SK-N-SH (cell line): Measurements from ENCODE around the gene PPP1R36. TPM values are rescaled to one million over a fixed set of nuclear protein-coding genes. Genes with fewer than 3 reads are reported as not detected.

Experiments
- CTCF ChIA-PET: fragments of 300-600, 350-600 bp; formaldehyde crosslinking; extraction: SDS; loops from one replicate; lab custom pipeline; 2021; lab: Yijun Ruan, JAX
- POLR2A ChIA-PET: fragments of 350-600 bp; sonication (Branson Sonifier 250); formaldehyde crosslinking; extraction: SDS; loops from one replicate; lab custom pipeline; 2020; ENCODE audit warnings: antibody characterized with exemption, inconsistent platforms; lab: Yijun Ruan, JAX
- DNase-seq: peaks from one replicate; pipeline ENCODE4 v3.0.0; 2012
- H2AFZ ChIP-seq: fragments of 200-600 bp; sonication (generic); 2 replicates; pipeline ENCODE4 v1.8.1; 2016; ENCODE audit warnings: antibody characterized with exemption, mild to moderate bottlenecking, low read depth
- H3F3A ChIP-seq: fragments of 200-600 bp; sonication (generic); replicated peaks from 2 replicates; pipeline ENCODE3; 2016; ENCODE audit warnings: antibody characterized with exemption, mild to moderate bottlenecking; ENCODE audit not compliant: insufficient read depth
- H3K27ac ChIP-seq, 2 experiments: fragments of 200-500 bp in 1 of 2; fragments of 200-600 bp in 1 of 2; sonication (Bioruptor generic) in 1 of 2; sonication (generic), shearing (Covaris generic) in 1 of 2; 2 replicates each; pipeline versions ENCODE4 v1.5.1 to v1.6.1; 2014 to 2016; ENCODE audit warnings: low read depth in 2 of 2, inconsistent platforms in 1 of 2, low read length in 1 of 2, mild to moderate bottlenecking in 1 of 2, mixed read lengths in 1 of 2
- H3K27me3 ChIP-seq: fragments of 200-600 bp; sonication (generic), shearing (Covaris generic); 2 replicates; pipeline ENCODE4 v1.6.1; 2016; ENCODE audit warnings: mixed run types; ENCODE audit not compliant: insufficient read depth
- H3K36me3 ChIP-seq, 2 experiments: fragments of 200-500 bp in 1 of 2; fragments of 200-600 bp in 1 of 2; sonication (Bioruptor generic) in 1 of 2; sonication (generic) in 1 of 2; replicated peaks in 1 of 2; 2 replicates each; pipeline versions ENCODE3 to v1.5.1; 2014 to 2016; ENCODE audit warnings: low read length in 1 of 2, mild to moderate bottlenecking in 1 of 2; ENCODE audit not compliant: insufficient read depth in 2 of 2, control insufficient read depth in 1 of 2
- H3K4me1 ChIP-seq, 2 experiments: fragments of 200-500 bp in 1 of 2; fragments of 200-600 bp in 1 of 2; sonication (Bioruptor generic) in 1 of 2; sonication (generic), shearing (Covaris generic) in 1 of 2; 2 replicates each; pipeline versions ENCODE4 v1.5.1 to v1.6.1; 2014 to 2016; ENCODE audit warnings: low read depth in 1 of 2, low read length in 1 of 2, mixed run types in 1 of 2; ENCODE audit not compliant: insufficient read depth in 2 of 2, control insufficient read depth in 1 of 2
- H3K4me2 ChIP-seq: fragments of 200-600 bp; sonication (generic), shearing (Covaris generic); 2 replicates; pipeline ENCODE4 v1.6.1; 2017; ENCODE audit warnings: mixed run types
- H3K4me3 ChIP-seq, 2 experiments: fragments of 200-500 bp in 1 of 2; fragments of 200-600 bp in 1 of 2; sonication (Bioruptor generic) in 1 of 2; sonication (generic), shearing (Covaris generic) in 1 of 2; 2 replicates each; pipeline versions ENCODE4 v1.5.1 to v1.8.1; 2014 to 2016; ENCODE audit warnings: low read depth in 2 of 2, inconsistent platforms in 1 of 2, low read length in 1 of 2, mild to moderate bottlenecking in 1 of 2, mixed read lengths in 1 of 2, moderate library complexity in 1 of 2
- H3K79me2 ChIP-seq: fragments of 200-600 bp; sonication (generic); 2 replicates; pipeline ENCODE4 v1.8.1; 2017; ENCODE audit warnings: mild to moderate bottlenecking; ENCODE audit not compliant: insufficient read depth
- H3K9ac ChIP-seq: fragments of 200-600 bp; sonication (generic); 2 replicates; pipeline ENCODE4 v1.6.1; 2017; ENCODE audit warnings: mixed run types
- H3K9me2 ChIP-seq: fragments of 200-600 bp; sonication (generic); 2 replicates; pipeline ENCODE4 v1.6.1; 2017; ENCODE audit warnings: mixed run types
- H3K9me3 ChIP-seq: fragments of 200-600 bp; sonication (generic); 2 replicates; pipeline ENCODE4 v1.6.1; 2017; ENCODE audit warnings: mixed run types, mild to moderate bottlenecking, moderate library complexity
- H4K20me1 ChIP-seq: fragments of 200-600 bp; sonication (generic); 2 replicates; pipeline ENCODE4 v1.6.1; 2017; ENCODE audit warnings: mild to moderate bottlenecking, mixed run types; ENCODE audit not compliant: insufficient read depth
- FOXJ3 ChIP-seq: sonication (generic); formaldehyde crosslinking; IDR thresholded peaks from 2 replicates; pipeline ENCODE4 v1.5.1; 2020; ENCODE audit warnings: mild to moderate bottlenecking, missing genetic modification reagents
- FOXM1 ChIP-seq: IDR thresholded peaks from 2 replicates; pipeline ENCODE4 v1.4.0; 2012; ENCODE audit warnings: low read depth, mild to moderate bottlenecking
- GABPA ChIP-seq: IDR thresholded peaks from 2 replicates; pipeline ENCODE4 v1.4.0; 2012; ENCODE audit warnings: low read depth, mild to moderate bottlenecking
- JUND ChIP-seq: IDR thresholded peaks from 2 replicates; pipeline ENCODE4 v1.4.0; 2012
- MEF2A ChIP-seq: IDR thresholded peaks from 2 replicates; pipeline ENCODE4 v1.4.0; 2012; ENCODE audit warnings: low read depth, borderline replicate concordance
- MXI1 ChIP-seq: IDR thresholded peaks from 2 replicates; pipeline ENCODE4 v1.6.1; 2012; ENCODE audit warnings: mild to moderate bottlenecking, low read depth, low read length, improper control_type of control experiment
- RAD21 ChIP-seq: IDR thresholded peaks from 2 replicates; pipeline ENCODE4 v1.6.1; 2012; ENCODE audit warnings: mild to moderate bottlenecking, low read length
- REST ChIP-seq: IDR thresholded peaks from 2 replicates; pipeline ENCODE4 v1.6.1; 2012; ENCODE audit warnings: mild to moderate bottlenecking, low read depth, low read length, moderate library complexity
- RXRA ChIP-seq: IDR thresholded peaks from 2 replicates; pipeline ENCODE4 v1.4.0; 2012; ENCODE audit warnings: low read depth, mild to moderate bottlenecking, borderline replicate concordance
- TAF1 ChIP-seq: IDR thresholded peaks from 2 replicates; pipeline ENCODE4 v1.6.1; 2012; ENCODE audit warnings: low read depth, mild to moderate bottlenecking, low read length, moderate library complexity, borderline replicate concordance
- YY1 ChIP-seq: IDR thresholded peaks from 2 replicates; pipeline ENCODE4 v1.4.0; 2012; ENCODE audit warnings: low read depth, mild to moderate bottlenecking
- WGBS: methylation state at CpG from one replicate; pipeline ENCODE4 v1.1.6; 2017; ENCODE audit warnings: low lambda C conversion rate; 5-methylcytosine and 5-hydroxymethylcytosine counted together
- polyA plus RNA-seq, 3 experiments: library from polyadenylated mRNA; depleted of rRNA; stranded (reverse); fragments of >200 nt; gene quantifications; 2 replicates each; pipeline ENCODE4 v1.2.3, GENCODE V29; 2012
- TF ChIP-seq, protein P1 (sequence below): IDR thresholded peaks from 2 replicates; pipeline ENCODE4 v1.4.0; 2012; ENCODE audit warnings: low read depth
- TF ChIP-seq, protein P2 (sequence below): IDR thresholded peaks from 2 replicates; pipeline ENCODE4 v1.4.0; 2012; ENCODE audit warnings: low read depth, borderline replicate concordance

Gene PPP1R36
- polyA plus RNA-seq, 1 of the 3 experiments (the other 2 are of a cell fraction) = 0.08 TPM

DNA sequence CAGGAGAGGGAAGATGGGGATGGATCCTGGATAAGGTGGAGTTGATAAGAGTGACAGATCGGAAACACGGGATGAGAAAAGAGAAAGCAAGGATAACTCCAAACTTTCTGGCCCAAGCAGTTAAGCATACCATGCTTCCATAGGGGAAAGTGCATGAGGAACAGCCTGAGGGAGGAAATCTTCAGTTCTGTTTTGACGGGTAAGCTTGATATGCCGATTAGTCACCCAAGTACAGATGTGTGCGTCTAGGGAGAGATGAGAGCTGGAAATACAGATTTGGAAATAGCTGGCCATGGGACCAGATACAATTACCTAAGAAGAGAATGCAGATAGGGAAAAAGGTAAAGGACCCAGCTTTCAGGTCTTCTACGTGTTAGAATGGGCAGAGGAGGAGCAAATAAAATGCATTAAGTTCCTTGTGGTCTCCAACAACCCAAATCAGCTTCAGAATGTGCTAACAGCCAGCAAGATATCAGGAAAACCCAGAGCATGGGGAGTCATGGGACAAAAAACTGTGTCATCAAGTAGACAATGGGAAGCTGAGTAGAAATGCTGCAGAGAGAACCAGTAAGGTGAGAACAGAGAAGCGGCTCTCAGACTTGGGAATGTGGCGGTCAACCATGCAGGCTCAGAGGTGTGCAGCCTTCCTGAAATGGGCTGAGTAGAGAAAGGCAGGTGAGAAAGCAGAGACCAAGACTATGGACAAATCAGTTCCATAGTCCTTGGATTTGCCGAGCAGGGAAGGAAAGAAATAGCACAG is 56.3 kb downstream of the PPP1R36 start:
- TF ChIP-seq FOXJ3 = no peak
- no peak for TF ChIP-seq TAF1
- TF ChIP-seq, protein P1, sequence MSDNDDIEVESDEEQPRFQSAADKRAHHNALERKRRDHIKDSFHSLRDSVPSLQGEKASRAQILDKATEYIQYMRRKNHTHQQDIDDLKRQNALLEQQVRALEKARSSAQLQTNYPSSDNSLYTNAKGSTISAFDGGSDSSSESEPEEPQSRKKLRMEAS = no peak
- TF ChIP-seq YY1 = no peak
- no peak for DNase-seq
- Histone ChIP-seq H4K20me1 (no peaks in the 10 kb centered on the region), H3K4me3 (no peak overlapping the region), H3K4me2 (no peak overlapping the region), H3K36me3 (no peaks in the 10 kb centered on the region), H3K9me2 (no peaks in the 10 kb centered on the region), H3K4me1 (peaks cover 0 to 1% of the 10 kb centered on the region in 2 experiments; a peak in 2 of 4 replicates), H2AFZ (no peak overlapping the region), H3K79me2 (no peaks in the 10 kb centered on the region), H3F3A (no peaks in the 10 kb centered on the region), H3K9me3 (no peaks in the 10 kb centered on the region), H3K9ac (no peak overlapping the region), H3K27ac (no peak overlapping the region), H3K27me3 (no peaks in the 10 kb centered on the region)
- WGBS = 82% methylated on average over 9 of the region's 9 CpGs
- CTCF ChIA-PET = interaction anchor here (1.4 kb wide), 1 partner anchor 31 kb away, joined by 6 read pairs; no protein-coding TSS in a partner anchor
- POLR2A ChIA-PET = no interaction called here

DNA sequence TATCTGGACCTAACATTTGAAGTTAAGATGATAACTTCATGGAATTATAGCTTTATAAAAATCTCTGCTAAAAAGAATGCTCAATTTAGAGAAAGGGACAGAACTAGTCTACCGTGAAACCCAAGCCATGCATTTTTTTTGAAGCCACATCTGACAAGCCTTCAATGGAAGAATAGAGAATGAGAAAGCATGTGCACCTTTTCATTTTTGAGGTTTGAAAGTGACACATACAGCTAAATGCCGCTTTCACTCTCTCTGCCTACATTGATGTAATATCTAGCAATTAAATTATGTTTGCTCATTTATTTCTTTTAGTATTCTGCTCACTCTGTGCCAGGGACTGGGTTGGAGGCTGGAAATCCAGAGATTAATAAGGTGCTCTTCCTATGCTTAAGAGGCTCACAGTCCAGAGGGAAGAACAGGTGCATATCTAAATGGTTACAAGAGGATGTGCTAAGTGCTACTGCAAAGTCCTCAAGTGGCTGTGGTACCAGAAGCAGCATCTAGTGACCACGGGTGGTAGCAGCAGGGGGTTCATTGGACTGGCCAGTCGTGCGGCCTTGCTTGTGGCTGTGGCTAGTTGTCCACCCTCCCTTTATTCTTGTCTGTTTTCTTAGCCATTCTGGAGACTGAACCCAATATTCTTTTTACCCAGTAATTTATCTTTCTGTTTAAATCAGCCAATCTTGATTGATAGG is 60.4 kb downstream of the PPP1R36 start:
- Histone ChIP-seq H3K9me2 (no peaks in the 10 kb centered on the region), H2AFZ (no peak overlapping the region), H3K27me3 (no peaks in the 10 kb centered on the region), H3K9ac (no peak overlapping the region), H3K27ac (no peak overlapping the region), H4K20me1 (no peaks in the 10 kb centered on the region), H3K4me2 (no peak overlapping the region), H3K4me1 (peaks cover 5 to 9% of the 10 kb centered on the region in 2 experiments; a peak in 3 of 4 replicates), H3K9me3 (no peaks in the 10 kb centered on the region), H3K4me3 (no peak overlapping the region), H3K36me3 (no peaks in the 10 kb centered on the region), H3F3A (peaks cover 3% of the 10 kb centered on the region), H3K79me2 (no peaks in the 10 kb centered on the region)
- no peak for DNase-seq
- WGBS = 97% methylated on average over 5 of the region's 5 CpGs
- ChIA-PET CTCF (interaction anchor here (1.3 to 1.9 kb wide), 2 partner anchors 26 to 180 kb away, joined by 4 to 10 read pairs; no protein-coding TSS in a partner anchor), POLR2A (no interaction called here)
- TF ChIP-seq JUND (no peak), FOXM1 (no peak)
- TF ChIP-seq, protein P1 = no peak

- Histone ChIP-seq H3K9ac (peak overlapping the region; percentile 25; the same call in 1 of the 2 replicates), H3K36me3 (no peaks in the 10 kb centered on the region), H3K79me2 (no peaks in the 10 kb centered on the region), H3K27ac (peak overlapping the region; percentile 74 to 78; a peak in 3 of 4 replicates), H3K4me2 (peak overlapping the region; percentile 17; the same call in 1 of the 2 replicates), H3K4me1 (peaks cover 5 to 9% of the 10 kb centered on the region in 2 experiments; a peak in 3 of 4 replicates), H3K4me3 (no peak overlapping the region), H4K20me1 (no peaks in the 10 kb centered on the region), H3K27me3 (no peaks in the 10 kb centered on the region), H2AFZ (peak overlapping the region; percentile 66), H3F3A (peaks cover 7% of the 10 kb centered on the region), H3K9me2 (no peaks in the 10 kb centered on the region), H3K9me3 (no peaks in the 10 kb centered on the region)
- ChIA-PET CTCF (interaction anchor here (1.9 kb wide), 1 partner anchor 25 kb away, joined by 10 read pairs; no protein-coding TSS in a partner anchor), POLR2A (no interaction called here)
- 85% methylated on average over 1 of the region's 1 CpG for WGBS
- DNase-seq = no peak
- no peak for TF ChIP-seq REST
- TF ChIP-seq MEF2A = no peak
- no peak for TF ChIP-seq RAD21
- TF ChIP-seq JUND = no peak
- no peak for TF ChIP-seq GABPA
- no peak for TF ChIP-seq RXRA
- TF ChIP-seq, protein P2, sequence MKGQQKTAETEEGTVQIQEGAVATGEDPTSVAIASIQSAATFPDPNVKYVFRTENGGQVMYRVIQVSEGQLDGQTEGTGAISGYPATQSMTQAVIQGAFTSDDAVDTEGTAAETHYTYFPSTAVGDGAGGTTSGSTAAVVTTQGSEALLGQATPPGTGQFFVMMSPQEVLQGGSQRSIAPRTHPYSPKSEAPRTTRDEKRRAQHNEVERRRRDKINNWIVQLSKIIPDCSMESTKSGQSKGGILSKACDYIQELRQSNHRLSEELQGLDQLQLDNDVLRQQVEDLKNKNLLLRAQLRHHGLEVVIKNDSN = no peak
- no peak for TF ChIP-seq MXI1
These were observed 61.7 kb downstream of the PPP1R36 start for GRCh38 chr14:64611358-64612020.
